HG03159 (cell line): ENCODE measurements around the gene ADGRE3.
"Not testable (repeated sequence)": the region's sequence is repeated elsewhere in the genome, so short reads cannot be mapped to it uniquely, and the experiment has no call there.

ENCODE experiments used
- ATAC-seq: cut with Tn5 transposase; IDR thresholded peaks from one replicate; pipeline ENCODE4 v1.9.1; 2021; ENCODE audit warnings: mild to moderate bottlenecking, moderate library complexity; ENCODE audit not compliant: unreplicated experiment

The ADGRE3 gene

GRCh38 chr19:14611051-14611450 is 63.6 kb downstream of the ADGRE3 start:
- ATAC-seq, result no peak

DNA sequence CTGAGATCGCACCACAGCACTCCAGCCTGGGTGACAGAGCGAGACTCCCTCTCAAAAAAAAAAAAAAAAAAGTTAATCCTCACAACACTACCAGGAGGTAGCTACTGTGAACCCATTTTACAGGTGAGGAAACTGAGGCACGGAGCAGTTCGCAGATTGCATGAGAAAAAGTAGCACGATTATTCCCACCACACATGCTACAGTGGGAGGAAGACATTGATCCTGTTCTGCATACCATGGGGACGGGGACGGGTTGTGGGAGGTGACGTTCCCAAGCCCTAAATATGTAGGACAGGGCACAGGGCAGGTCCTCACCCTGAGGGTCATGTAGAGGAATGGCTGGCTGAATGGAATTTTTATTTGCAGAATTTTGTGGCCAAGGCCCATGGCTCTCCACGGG is 68.0 kb downstream of the ADGRE3 start:
- no peak for ATAC-seq

DNA sequence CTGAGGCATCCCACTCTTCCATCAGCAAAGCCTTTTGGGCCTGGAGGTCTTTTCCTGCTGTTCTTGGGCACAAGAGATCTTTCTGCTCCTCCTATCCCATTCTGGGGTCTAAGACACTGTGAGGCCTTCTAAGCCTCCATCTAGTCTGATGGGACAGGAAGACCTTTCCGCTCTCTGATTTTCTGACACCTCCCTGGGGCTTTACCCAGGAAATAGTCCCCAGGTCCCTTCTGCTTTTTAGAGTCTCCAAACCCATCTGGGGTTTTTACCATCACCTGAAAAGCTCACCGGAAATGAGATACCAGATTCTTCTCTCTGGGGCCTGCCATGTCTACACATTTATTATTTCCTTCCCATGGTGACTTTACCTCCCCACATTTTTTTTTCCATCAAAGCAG is 70.7 kb downstream of the ADGRE3 start:
- ATAC-seq, result peak; percentile 70

- no peak for ATAC-seq
These were observed 75.0 kb downstream of the ADGRE3 start for GRCh38 chr19:14599548-14600147.

DNA sequence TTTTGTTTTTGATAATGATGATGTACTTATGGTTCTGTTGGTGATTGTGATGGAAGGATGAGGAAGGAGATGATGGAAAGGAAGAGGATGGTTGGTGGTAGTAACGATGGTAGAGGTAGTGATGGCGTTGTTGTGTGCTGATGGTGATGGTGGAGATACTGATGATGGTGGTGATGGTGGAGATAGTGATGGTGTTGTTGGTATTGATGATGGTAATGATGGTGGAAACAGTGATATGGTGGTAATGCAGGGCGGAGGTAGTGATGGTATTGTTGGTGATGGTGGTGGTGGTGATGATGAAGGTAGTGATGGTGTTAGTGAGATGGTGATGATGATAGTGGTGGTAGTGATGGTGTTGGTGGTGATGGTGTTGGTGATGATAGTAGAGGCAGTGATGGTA is 79.1 kb downstream of the ADGRE3 start:
- no peak for ATAC-seq

DNA sequence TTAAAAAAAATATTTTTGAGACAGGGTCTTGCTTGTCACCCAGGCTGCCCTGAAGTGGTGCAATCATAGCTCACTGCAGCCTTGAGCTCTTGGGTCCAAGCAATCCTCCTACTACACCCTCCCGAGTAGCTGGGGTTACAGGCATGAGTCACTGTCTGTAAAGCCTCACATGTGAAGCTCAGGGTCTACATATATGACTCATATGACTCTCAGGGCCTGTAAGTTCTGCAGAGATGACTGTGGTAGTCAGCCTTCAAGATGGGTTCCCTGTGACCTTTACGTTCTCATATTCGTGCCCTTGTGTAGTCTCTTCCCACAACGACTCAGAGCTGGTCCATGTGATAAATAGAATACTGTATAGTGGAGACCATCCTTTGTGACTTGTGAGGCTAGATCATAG is 85.2 kb downstream of the ADGRE3 start:
- ATAC-seq, result not testable (repeated sequence)

- ATAC-seq, result peak; percentile 72
These were observed 89.5 kb downstream of the ADGRE3 start for GRCh38 chr19:14585187-14585586.

GRCh38 chr19:14584372-14584771 is 90.3 kb downstream of the ADGRE3 start:
- not testable (repeated sequence) for ATAC-seq

DNA sequence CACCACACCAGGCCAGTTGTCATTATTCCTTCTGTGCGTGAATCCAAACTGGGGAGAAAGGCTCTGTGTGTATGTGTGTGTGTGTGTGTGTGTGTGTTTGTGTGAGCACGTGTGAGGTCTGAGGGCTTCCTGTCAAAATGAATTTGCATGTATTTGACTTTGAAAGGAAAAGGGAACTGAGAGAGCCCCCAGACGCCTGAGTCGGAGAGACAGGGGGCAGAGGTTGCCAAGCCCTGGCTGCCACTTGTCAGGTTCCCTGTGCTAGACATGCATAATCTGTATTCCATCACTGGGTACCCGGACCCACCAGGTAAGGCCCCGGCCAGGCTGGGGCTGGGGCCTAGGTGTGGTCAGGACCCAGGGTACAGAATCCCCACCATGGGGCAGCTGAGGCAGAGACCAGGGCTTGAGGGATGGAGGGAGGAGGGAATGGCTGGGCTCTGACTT is 91.7 kb downstream of the ADGRE3 start, which contains the start of gene CLEC17A:
Gene CLEC17A, plus strand, starts transcription at position 191 of the 447 bp plus-strand sequence. Its CDS starts 77 bp downstream, at position 268.
- ATAC-seq, result peak; percentile 42

DNA sequence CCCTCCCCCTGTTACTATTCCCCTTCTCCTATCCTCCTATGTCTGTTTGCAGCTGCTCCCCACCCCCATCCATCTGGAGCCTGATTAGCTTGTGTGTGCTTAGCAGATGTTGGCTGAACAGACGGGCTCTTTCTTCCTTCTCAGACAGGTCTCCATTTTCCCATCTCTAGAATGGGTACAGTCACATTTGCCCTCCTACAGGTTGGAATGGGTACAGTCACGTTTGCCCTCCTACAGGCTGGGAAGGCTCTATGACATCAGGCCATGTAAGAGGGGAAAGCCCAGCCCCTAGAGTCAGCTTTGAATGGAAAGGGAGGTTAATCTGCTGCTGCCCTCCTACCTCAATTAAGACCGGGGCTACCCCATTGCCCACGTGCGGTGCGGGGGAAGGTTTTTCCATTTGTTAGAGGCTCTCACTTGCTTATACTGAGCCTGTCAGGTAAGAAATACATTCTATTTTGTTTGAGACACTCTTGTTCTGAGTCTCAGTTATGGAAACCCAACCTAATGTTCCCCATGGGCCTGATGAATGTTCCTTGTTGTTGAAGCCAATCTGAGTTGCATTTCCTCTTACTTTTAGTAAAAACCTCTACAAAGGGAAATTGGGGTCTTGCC is 93.9 kb downstream of the ADGRE3 start:
- ATAC-seq, result no peak

- no peak for ATAC-seq
These were observed 96.7 kb downstream of the ADGRE3 start for GRCh38 chr19:14577885-14578427.

GRCh38 chr19:14577264-14577663 is 97.4 kb downstream of the ADGRE3 start:
- ATAC-seq, result no peak

GRCh38 chr19:14576363-14576762 is 98.3 kb downstream of the ADGRE3 start:
- ATAC-seq, result no peak

GRCh38 chr19:14575428-14575980 is 99.1 kb downstream of the ADGRE3 start:
- ATAC-seq, result no peak

DNA sequence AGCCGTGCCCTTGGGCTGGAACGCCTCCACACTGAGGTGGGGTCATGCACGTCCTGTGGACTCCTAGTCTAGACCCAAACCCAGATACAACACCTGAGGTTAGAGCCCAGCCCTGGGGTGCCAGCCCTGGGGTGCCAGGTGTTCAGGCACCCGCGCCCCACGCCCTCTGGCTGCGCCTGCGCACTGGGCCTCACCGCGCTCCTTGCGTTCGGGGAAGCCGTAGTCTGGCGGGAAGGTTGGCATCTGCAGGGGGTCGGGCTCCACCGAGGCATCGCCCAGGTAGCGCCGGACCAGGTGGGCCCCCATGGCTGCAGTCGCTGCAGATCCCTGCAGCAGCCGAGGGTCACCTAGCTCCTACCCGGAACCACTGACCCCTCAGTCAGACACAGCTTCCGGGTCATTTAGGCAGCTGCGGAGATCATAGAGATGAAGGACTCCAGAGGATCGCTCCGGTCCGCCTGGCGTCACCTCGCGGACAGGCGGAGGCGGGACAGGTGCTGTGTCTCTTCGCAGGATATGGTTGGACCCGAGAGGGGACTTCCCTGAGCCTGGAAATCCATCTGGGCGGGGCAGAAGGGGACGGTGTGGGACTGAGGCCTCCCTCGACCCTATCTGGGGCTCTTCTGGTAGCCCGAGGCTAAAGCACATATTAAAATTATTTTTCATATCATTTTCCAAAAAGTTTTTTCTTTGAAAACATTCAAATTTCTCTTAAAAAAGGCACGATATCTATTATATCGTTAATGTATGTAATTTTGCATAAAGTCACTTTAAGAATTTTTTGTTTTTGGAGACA is 102.8 kb downstream of the ADGRE3 start, which contains the start of gene NDUFB7:
Gene NDUFB7, minus strand, starts transcription at position 372 of the 796 bp plus-strand sequence. Its CDS starts 66 bp downstream, at position 306.
- ATAC-seq, result peak; percentile 84

DNA sequence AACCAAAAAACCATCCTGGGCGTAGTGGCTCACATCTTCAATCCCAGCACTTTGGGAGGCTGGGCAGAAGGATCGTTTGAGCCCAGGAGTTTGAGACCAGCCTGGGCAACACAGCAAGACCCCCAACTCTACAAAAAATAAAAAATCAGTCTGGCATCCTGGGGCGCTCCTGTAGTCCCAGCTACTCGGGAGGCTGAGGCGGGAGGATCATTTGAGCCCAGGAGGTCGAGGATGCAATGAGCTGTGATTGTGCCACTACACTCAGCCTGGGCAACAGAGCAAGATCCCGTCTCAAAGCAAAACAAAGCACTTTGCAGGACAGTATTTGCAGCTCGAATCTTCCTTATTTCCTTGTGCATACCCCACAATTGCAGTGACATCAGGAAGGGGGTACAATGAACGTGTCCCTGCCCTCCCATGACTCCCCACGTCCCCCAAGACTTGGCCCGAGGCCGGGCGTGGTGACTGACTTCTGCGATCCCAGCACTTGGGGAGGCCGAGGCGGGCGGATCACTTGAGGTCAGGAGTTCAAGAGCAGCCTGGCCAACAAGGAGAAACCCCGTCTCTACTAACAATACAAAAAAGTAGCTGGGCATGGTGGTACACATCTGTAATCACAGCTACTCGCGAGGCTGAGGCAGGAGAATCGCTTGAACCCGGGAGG is 103.6 kb downstream of the ADGRE3 start:
- no peak for ATAC-seq
